BLaER1 treated with 17β-estradiol and CSF1 and Interleukin-3, amounts not matched to agents 10 nM and 100 nM (cell line): ENCODE results near the gene TYSND1.
"Not testable (repeated sequence)": the region's sequence is repeated elsewhere in the genome, so short reads cannot be mapped to it uniquely, and the experiment has no call there.

ENCODE experiments used
- H3K27ac ChIP-seq, 11 experiments: shearing (Covaris generic); formaldehyde crosslinking; 2 replicates each; pipeline ENCODE4 v1.8.1; 2022
- H3K27me3 ChIP-seq, 11 experiments: shearing (Covaris generic); formaldehyde crosslinking; 2 replicates each; pipeline ENCODE4 v1.8.1; 2022
- H3K36me3 ChIP-seq, 11 experiments: shearing (Covaris generic); formaldehyde crosslinking; 2 replicates each; pipeline ENCODE4 v1.8.1; 2022
- H3K4me1 ChIP-seq, 10 experiments: shearing (Covaris generic); formaldehyde crosslinking; 2 replicates each; pipeline ENCODE4 v1.8.1; 2022
- H3K4me2 ChIP-seq, 11 experiments: shearing (Covaris generic); formaldehyde crosslinking; 2 replicates each; pipeline ENCODE4 v1.8.1; 2022
- H3K4me3 ChIP-seq, 10 experiments: shearing (Covaris generic); formaldehyde crosslinking; 2 replicates each; pipeline ENCODE4 v1.8.1; 2022
- H3K9ac ChIP-seq, 11 experiments: shearing (Covaris generic); formaldehyde crosslinking; 2 replicates each; pipeline ENCODE4 v1.8.1; 2022
- H3K9me3 ChIP-seq, 11 experiments: shearing (Covaris generic); formaldehyde crosslinking; replicated peaks in 1 of 11; 2 replicates each; pipeline ENCODE4 v1.8.1; 2022
- H4K20me1 ChIP-seq, 11 experiments: shearing (Covaris generic); formaldehyde crosslinking; 2 replicates each; pipeline ENCODE4 v1.8.1; 2022
- Cebpa-rat ChIP-seq, 11 experiments: shearing (Covaris generic); IDR thresholded peaks; 2 replicates each; pipeline ENCODE4 v1.8.1; 2022

The TYSND1 gene

GRCh38 chr10:70101668-70102067 is 44.8 kb downstream of the TYSND1 start:
- H3K27ac ChIP-seq, result no peak overlapping the region
- no peak overlapping the region for H3K4me3 ChIP-seq
- H3K4me1 ChIP-seq, result peaks cover 0 to 4% (median 2%) of the 10 kb centered on the region in 10 experiments; a peak in 9 of 20 replicates
- no peaks in the 10 kb centered on the region for H3K27me3 ChIP-seq
- no peaks in the 10 kb centered on the region for H3K9me3 ChIP-seq
- H3K9ac ChIP-seq, result no peak overlapping the region
- peaks cover 47 to 95% (median 79%) of the 10 kb centered on the region in 11 experiments for H3K36me3 ChIP-seq
- TF ChIP-seq Cebpa-rat (IDR thresholded peaks at IDR 0.05), result no peak
- no peak overlapping the region for H3K4me2 ChIP-seq
- no peaks in the 10 kb centered on the region for H4K20me1 ChIP-seq

- H4K20me1 ChIP-seq, H3K27ac ChIP-seq, H3K27me3 ChIP-seq, H3K9ac ChIP-seq, H3K4me3 ChIP-seq, H3K4me2 ChIP-seq, H3K9me3 ChIP-seq, H3K4me1 ChIP-seq: not testable (repeated sequence)
- H3K36me3 ChIP-seq, result peaks cover 53 to 97% (median 84%) of the 10 kb centered on the region in 11 experiments
Measured at GRCh38 chr10:70101068-70101562, 45.4 kb downstream of the TYSND1 start.

- Histone ChIP-seq H3K9ac (no peak overlapping the region), H3K36me3 (peaks cover 77 to 98% (median 92%) of the 10 kb centered on the region in 11 experiments), H3K4me3 (no peak overlapping the region), H3K27ac (no peak overlapping the region), H3K4me1 (no peaks in the 10 kb centered on the region), H3K4me2 (no peak overlapping the region), H3K9me3 (no peaks in the 10 kb centered on the region), H3K27me3 (no peaks in the 10 kb centered on the region), H4K20me1 (no peaks in the 10 kb centered on the region)
- no peak for TF ChIP-seq Cebpa-rat (IDR thresholded peaks at IDR 0.05)
Measured at GRCh38 chr10:70098271-70098670, 48.2 kb downstream of the TYSND1 start.

- H3K9ac ChIP-seq, result no peak overlapping the region
- no peaks in the 10 kb centered on the region for H4K20me1 ChIP-seq
- H3K4me3 ChIP-seq, result no peak overlapping the region
- no peaks in the 10 kb centered on the region for H3K27me3 ChIP-seq
- H3K9me3 ChIP-seq, result no peaks in the 10 kb centered on the region
- H3K27ac ChIP-seq, result no peak overlapping the region
- no peak overlapping the region for H3K4me2 ChIP-seq
- H3K4me1 ChIP-seq, result no peaks in the 10 kb centered on the region
- no peak for TF ChIP-seq Cebpa-rat (IDR thresholded peaks at IDR 0.05)
- H3K36me3 ChIP-seq, result peaks cover 86 to 98% (median 95%) of the 10 kb centered on the region in 11 experiments
Measured at GRCh38 chr10:70097459-70097858, 49.0 kb downstream of the TYSND1 start.

- peaks cover 92 to 98% (median 95%) of the 10 kb centered on the region in 11 experiments for H3K36me3 ChIP-seq
Measured at GRCh38 chr10:70096705-70097420, 49.6 kb downstream of the TYSND1 start.

GRCh38 chr10:70096016-70096704 is 50.3 kb downstream of the TYSND1 start:
- Histone ChIP-seq H3K4me2 (no peak overlapping the region), H3K9ac (no peak overlapping the region), H3K4me1 (no peaks in the 10 kb centered on the region), H3K4me3 (no peak overlapping the region), H4K20me1 (no peaks in the 10 kb centered on the region), H3K36me3 (peaks cover 92 to 98% (median 95%) of the 10 kb centered on the region in 11 experiments), H3K9me3 (no peaks in the 10 kb centered on the region), H3K27me3 (no peaks in the 10 kb centered on the region), H3K27ac (no peak overlapping the region)
- TF ChIP-seq Cebpa-rat (IDR thresholded peaks at IDR 0.05), result no peak

More at GRCh38 chr10:70096705-70097420, 49.6 kb downstream of the TYSND1 start:
- Histone ChIP-seq H3K27ac (no peak overlapping the region), H3K4me1 (no peaks in the 10 kb centered on the region), H3K4me2 (no peak overlapping the region), H3K9me3 (no peaks in the 10 kb centered on the region), H3K4me3 (no peak overlapping the region), H4K20me1 (no peaks in the 10 kb centered on the region), H3K9ac (no peak overlapping the region), H3K27me3 (no peaks in the 10 kb centered on the region)
- no peak for TF ChIP-seq Cebpa-rat (IDR thresholded peaks at IDR 0.05)

- no peaks in the 10 kb centered on the region for H3K9me3 ChIP-seq
- H3K27ac ChIP-seq, result no peak overlapping the region
- peaks cover 87 to 98% (median 95%) of the 10 kb centered on the region in 11 experiments for H3K36me3 ChIP-seq
- no peak overlapping the region for H3K4me2 ChIP-seq
- no peak for TF ChIP-seq Cebpa-rat (IDR thresholded peaks at IDR 0.05)
- no peak overlapping the region for H3K9ac ChIP-seq
- no peaks in the 10 kb centered on the region for H4K20me1 ChIP-seq
- H3K4me3 ChIP-seq, result no peak overlapping the region
- H3K27me3 ChIP-seq, result no peaks in the 10 kb centered on the region
- H3K4me1 ChIP-seq, result no peaks in the 10 kb centered on the region
Measured at GRCh38 chr10:70094250-70094649, 52.2 kb downstream of the TYSND1 start.

GRCh38 chr10:70093335-70093944 is 53.1 kb downstream of the TYSND1 start:
- no peaks in the 10 kb centered on the region for H4K20me1 ChIP-seq
- TF ChIP-seq Cebpa-rat (IDR thresholded peaks at IDR 0.05), result no peak
- H3K9ac ChIP-seq, result no peak overlapping the region
- no peaks in the 10 kb centered on the region for H3K27me3 ChIP-seq
- no peak overlapping the region for H3K4me3 ChIP-seq
- no peaks in the 10 kb centered on the region for H3K9me3 ChIP-seq
- H3K36me3 ChIP-seq, result peaks cover 79 to 96% (median 91%) of the 10 kb centered on the region in 11 experiments
- peaks cover 0 to 1% (median 0%) of the 10 kb centered on the region in 10 experiments; a peak in 1 of 20 replicates for H3K4me1 ChIP-seq
- no peak overlapping the region for H3K4me2 ChIP-seq
- no peak overlapping the region for H3K27ac ChIP-seq

GRCh38 chr10:70092389-70092718 is 54.1 kb downstream of the TYSND1 start:
- Histone ChIP-seq H3K9ac (no peak overlapping the region), H3K36me3 (peaks cover 71 to 96% (median 84%) of the 10 kb centered on the region in 11 experiments), H4K20me1 (no peaks in the 10 kb centered on the region), H3K27ac (no peak overlapping the region), H3K4me3 (no peak overlapping the region), H3K27me3 (no peaks in the 10 kb centered on the region), H3K4me2 (no peak overlapping the region), H3K4me1 (peaks cover 0 to 6% (median 0%) of the 10 kb centered on the region in 10 experiments; a peak in 1 of 20 replicates), H3K9me3 (no peaks in the 10 kb centered on the region)
- TF ChIP-seq Cebpa-rat (IDR thresholded peaks at IDR 0.05), result no peak
